ENCODE results near the gene CCDC88C.

DNA sequence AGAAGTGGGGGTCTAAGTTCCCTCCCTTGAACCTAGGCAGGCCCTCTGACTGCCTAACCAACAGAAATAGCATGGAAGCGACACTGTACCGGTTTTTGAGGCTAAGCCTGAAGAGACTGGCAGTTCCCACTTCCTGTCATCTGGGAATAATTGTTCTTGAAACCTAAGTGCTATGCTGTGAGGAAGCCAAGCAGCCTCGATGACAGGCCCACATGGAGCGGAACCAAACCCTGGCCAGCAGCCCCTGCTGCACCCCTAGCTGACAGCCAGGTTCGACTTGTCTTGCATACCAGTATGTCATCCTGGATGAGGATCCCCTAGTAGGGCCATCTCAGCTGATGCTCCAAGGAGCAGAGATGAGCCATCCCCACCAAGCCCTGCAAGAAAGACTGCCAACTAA lies 166.7 kb downstream of the CCDC88C start:
- TF ChIP-seq, protein P1, sequence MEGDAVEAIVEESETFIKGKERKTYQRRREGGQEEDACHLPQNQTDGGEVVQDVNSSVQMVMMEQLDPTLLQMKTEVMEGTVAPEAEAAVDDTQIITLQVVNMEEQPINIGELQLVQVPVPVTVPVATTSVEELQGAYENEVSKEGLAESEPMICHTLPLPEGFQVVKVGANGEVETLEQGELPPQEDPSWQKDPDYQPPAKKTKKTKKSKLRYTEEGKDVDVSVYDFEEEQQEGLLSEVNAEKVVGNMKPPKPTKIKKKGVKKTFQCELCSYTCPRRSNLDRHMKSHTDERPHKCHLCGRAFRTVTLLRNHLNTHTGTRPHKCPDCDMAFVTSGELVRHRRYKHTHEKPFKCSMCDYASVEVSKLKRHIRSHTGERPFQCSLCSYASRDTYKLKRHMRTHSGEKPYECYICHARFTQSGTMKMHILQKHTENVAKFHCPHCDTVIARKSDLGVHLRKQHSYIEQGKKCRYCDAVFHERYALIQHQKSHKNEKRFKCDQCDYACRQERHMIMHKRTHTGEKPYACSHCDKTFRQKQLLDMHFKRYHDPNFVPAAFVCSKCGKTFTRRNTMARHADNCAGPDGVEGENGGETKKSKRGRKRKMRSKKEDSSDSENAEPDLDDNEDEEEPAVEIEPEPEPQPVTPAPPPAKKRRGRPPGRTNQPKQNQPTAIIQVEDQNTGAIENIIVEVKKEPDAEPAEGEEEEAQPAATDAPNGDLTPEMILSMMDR (IDR thresholded peaks at IDR 0.05), result no peak
- no peak for TF ChIP-seq EZH2 (IDR thresholded peaks at IDR 0.05)
